SK-N-SH (cell line): ENCODE measurements around the gene SETBP1. TPM values are rescaled to one million over a fixed set of nuclear protein-coding genes. Genes with fewer than 3 reads are reported as not detected.

ENCODE experiments used
- CTCF ChIA-PET: fragments of 300-600, 350-600 bp; formaldehyde crosslinking; extraction: SDS; loops from one replicate; lab custom pipeline; 2021; lab: Yijun Ruan, JAX
- POLR2A ChIA-PET: fragments of 350-600 bp; sonication (Branson Sonifier 250); formaldehyde crosslinking; extraction: SDS; loops from one replicate; lab custom pipeline; 2020; ENCODE audit warnings: antibody characterized with exemption, inconsistent platforms; lab: Yijun Ruan, JAX
- DNase-seq: peaks from one replicate; pipeline ENCODE4 v3.0.0; 2012
- H2AFZ ChIP-seq: fragments of 200-600 bp; sonication (generic); 2 replicates; pipeline ENCODE4 v1.8.1; 2016; ENCODE audit warnings: antibody characterized with exemption, mild to moderate bottlenecking, low read depth
- H3F3A ChIP-seq: fragments of 200-600 bp; sonication (generic); replicated peaks from 2 replicates; pipeline ENCODE3; 2016; ENCODE audit warnings: antibody characterized with exemption, mild to moderate bottlenecking; ENCODE audit not compliant: insufficient read depth
- H3K27ac ChIP-seq, 2 experiments: fragments of 200-500 bp in 1 of 2; fragments of 200-600 bp in 1 of 2; sonication (Bioruptor generic) in 1 of 2; sonication (generic), shearing (Covaris generic) in 1 of 2; 2 replicates each; pipeline versions ENCODE4 v1.5.1 to v1.6.1; 2014 to 2016; ENCODE audit warnings: low read depth in 2 of 2, inconsistent platforms in 1 of 2, low read length in 1 of 2, mild to moderate bottlenecking in 1 of 2, mixed read lengths in 1 of 2
- H3K27me3 ChIP-seq: fragments of 200-600 bp; sonication (generic), shearing (Covaris generic); 2 replicates; pipeline ENCODE4 v1.6.1; 2016; ENCODE audit warnings: mixed run types; ENCODE audit not compliant: insufficient read depth
- H3K36me3 ChIP-seq, 2 experiments: fragments of 200-500 bp in 1 of 2; fragments of 200-600 bp in 1 of 2; sonication (Bioruptor generic) in 1 of 2; sonication (generic) in 1 of 2; replicated peaks in 1 of 2; 2 replicates each; pipeline versions ENCODE3 to v1.5.1; 2014 to 2016; ENCODE audit warnings: low read length in 1 of 2, mild to moderate bottlenecking in 1 of 2; ENCODE audit not compliant: insufficient read depth in 2 of 2, control insufficient read depth in 1 of 2
- H3K4me1 ChIP-seq, 2 experiments: fragments of 200-500 bp in 1 of 2; fragments of 200-600 bp in 1 of 2; sonication (Bioruptor generic) in 1 of 2; sonication (generic), shearing (Covaris generic) in 1 of 2; 2 replicates each; pipeline versions ENCODE4 v1.5.1 to v1.6.1; 2014 to 2016; ENCODE audit warnings: low read depth in 1 of 2, low read length in 1 of 2, mixed run types in 1 of 2; ENCODE audit not compliant: insufficient read depth in 2 of 2, control insufficient read depth in 1 of 2
- H3K4me2 ChIP-seq: fragments of 200-600 bp; sonication (generic), shearing (Covaris generic); 2 replicates; pipeline ENCODE4 v1.6.1; 2017; ENCODE audit warnings: mixed run types
- H3K4me3 ChIP-seq, 2 experiments: fragments of 200-500 bp in 1 of 2; fragments of 200-600 bp in 1 of 2; sonication (Bioruptor generic) in 1 of 2; sonication (generic), shearing (Covaris generic) in 1 of 2; 2 replicates each; pipeline versions ENCODE4 v1.5.1 to v1.8.1; 2014 to 2016; ENCODE audit warnings: low read depth in 2 of 2, inconsistent platforms in 1 of 2, low read length in 1 of 2, mild to moderate bottlenecking in 1 of 2, mixed read lengths in 1 of 2, moderate library complexity in 1 of 2
- H3K79me2 ChIP-seq: fragments of 200-600 bp; sonication (generic); 2 replicates; pipeline ENCODE4 v1.8.1; 2017; ENCODE audit warnings: mild to moderate bottlenecking; ENCODE audit not compliant: insufficient read depth
- H3K9ac ChIP-seq: fragments of 200-600 bp; sonication (generic); 2 replicates; pipeline ENCODE4 v1.6.1; 2017; ENCODE audit warnings: mixed run types
- H3K9me2 ChIP-seq: fragments of 200-600 bp; sonication (generic); 2 replicates; pipeline ENCODE4 v1.6.1; 2017; ENCODE audit warnings: mixed run types
- H3K9me3 ChIP-seq: fragments of 200-600 bp; sonication (generic); 2 replicates; pipeline ENCODE4 v1.6.1; 2017; ENCODE audit warnings: mixed run types, mild to moderate bottlenecking, moderate library complexity
- H4K20me1 ChIP-seq: fragments of 200-600 bp; sonication (generic); 2 replicates; pipeline ENCODE4 v1.6.1; 2017; ENCODE audit warnings: mild to moderate bottlenecking, mixed run types; ENCODE audit not compliant: insufficient read depth
- CHD2 ChIP-seq: fragments of 150-350 bp; IDR thresholded peaks from 2 replicates; pipeline ENCODE4 v1.6.1; 2018; ENCODE audit warnings: low read length; ENCODE audit not compliant: partially characterized antibody
- EP300 ChIP-seq, 2 experiments: IDR thresholded peaks; 2 replicates each; pipeline versions ENCODE4 v1.4.0 to v1.6.1; 2012; ENCODE audit warnings: borderline replicate concordance in 1 of 2, low read depth in 1 of 2, low read length in 1 of 2
- EZH2phosphoT487 ChIP-seq: fragments of 200-600 bp; sonication (generic); IDR thresholded peaks from 2 replicates; pipeline ENCODE4 v1.6.1; 2017; ENCODE audit warnings: low read depth, mixed run types, mild to moderate bottlenecking, antibody characterized with exemption, moderate library complexity, borderline replicate concordance
- FOSL2 ChIP-seq: IDR thresholded peaks from 2 replicates; pipeline ENCODE4 v1.4.0; 2012; ENCODE audit warnings: low read depth, mild to moderate bottlenecking, moderate library complexity, borderline replicate concordance
- FOXJ3 ChIP-seq: sonication (generic); formaldehyde crosslinking; IDR thresholded peaks from 2 replicates; pipeline ENCODE4 v1.5.1; 2020; ENCODE audit warnings: mild to moderate bottlenecking, missing genetic modification reagents
- GATA2 ChIP-seq: sonication (generic); formaldehyde crosslinking; IDR thresholded peaks from 2 replicates; pipeline ENCODE4 v1.5.0; 2020; ENCODE audit warnings: mild to moderate bottlenecking, missing genetic modification reagents
- JUND ChIP-seq: IDR thresholded peaks from 2 replicates; pipeline ENCODE4 v1.4.0; 2012
- MXI1 ChIP-seq: IDR thresholded peaks from 2 replicates; pipeline ENCODE4 v1.6.1; 2012; ENCODE audit warnings: mild to moderate bottlenecking, low read depth, low read length, improper control_type of control experiment
- NFIC ChIP-seq: IDR thresholded peaks from 2 replicates; pipeline ENCODE4 v1.4.0; 2012; ENCODE audit warnings: borderline replicate concordance
- PBX3 ChIP-seq: IDR thresholded peaks from 2 replicates; pipeline ENCODE4; 2012
- TCF12 ChIP-seq: IDR thresholded peaks from 2 replicates; pipeline ENCODE4 v1.4.0; 2012
- TEAD4 ChIP-seq: IDR thresholded peaks from 2 replicates; pipeline ENCODE4 v1.4.0; 2012; ENCODE audit warnings: mild to moderate bottlenecking, borderline replicate concordance; ENCODE audit not compliant: insufficient read depth
- WGBS: methylation state at CpG from one replicate; pipeline ENCODE4 v1.1.6; 2017; ENCODE audit warnings: low lambda C conversion rate; 5-methylcytosine and 5-hydroxymethylcytosine counted together
- polyA plus RNA-seq, 3 experiments: library from polyadenylated mRNA; depleted of rRNA; stranded (reverse); fragments of >200 nt; gene quantifications; 2 replicates each; pipeline ENCODE4 v1.2.3, GENCODE V29; 2012
- TF ChIP-seq, protein P1 (sequence below): IDR thresholded peaks from 2 replicates; pipeline ENCODE4 v1.6.1; 2012; ENCODE audit warnings: mild to moderate bottlenecking, low read depth, low read length, moderate library complexity
- TF ChIP-seq, protein P2 (sequence below): IDR thresholded peaks from 2 replicates; pipeline ENCODE4 v1.4.0; 2012; ENCODE audit warnings: low read depth, borderline replicate concordance

The SETBP1 gene
- polyA plus RNA-seq, 1 of the 3 experiments (the other 2 are of a cell fraction), result 3.0 TPM

DNA sequence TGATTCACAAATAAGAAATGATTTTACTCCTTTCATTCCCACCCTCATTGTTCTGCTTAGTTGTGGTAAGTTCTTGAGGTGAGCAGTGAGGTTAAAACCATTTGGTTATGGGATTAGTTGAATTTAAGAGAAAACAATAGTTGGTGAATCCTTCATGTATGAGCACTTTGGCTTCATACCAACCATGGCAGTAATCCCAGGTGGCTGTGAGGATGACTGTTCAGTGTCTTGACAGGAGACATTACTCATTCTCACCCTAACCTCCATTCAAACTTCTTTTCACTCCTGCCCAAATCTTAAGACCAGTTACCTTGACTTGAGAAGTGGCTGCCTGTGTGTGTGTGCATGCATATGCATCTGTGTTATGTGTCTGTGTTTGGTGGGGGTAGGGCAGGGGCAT lies 143.1 kb downstream of the SETBP1 start:
- CTCF ChIA-PET, result interaction anchor here (1.6 kb wide), 1 partner anchor 25 kb away, joined by 4 read pairs; no protein-coding TSS in a partner anchor
- Histone ChIP-seq H3K4me1 (peaks cover 13 to 32% of the 10 kb centered on the region in 2 experiments; a peak in 3 of 4 replicates), H3K27me3 (no peaks in the 10 kb centered on the region), H3K79me2 (no peaks in the 10 kb centered on the region), H4K20me1 (no peaks in the 10 kb centered on the region), H3F3A (peaks cover 18% of the 10 kb centered on the region), H3K4me2 (peak overlapping the region; percentile 24; the same call in 1 of the 2 replicates), H3K27ac (peak overlapping the region in 1 of 2 experiments; percentile 35; a peak in 2 of 4 replicates), H3K9me3 (no peaks in the 10 kb centered on the region), H3K9me2 (no peaks in the 10 kb centered on the region), H3K4me3 (no peak overlapping the region), H2AFZ (no peak overlapping the region)
- POLR2A ChIA-PET, result no interaction called here
- no peak for DNase-seq
- TF ChIP-seq FOXJ3 (no peak), EP300 (IDR thresholded peaks at IDR 0.05; ENCODE audit: borderline replicate concordance in 1 of 2, low read depth in 1 of 2, low read length in 1 of 2) (peak in 1 of 2 experiments; percentile 51; a peak in 1 of 4 replicates), PBX3 (peak; percentile 93), GATA2 (CRISPR knock-in tag) (no peak), JUND (peak; percentile 66), NFIC (peak; percentile 85), TCF12 (peak; percentile 85), EZH2phosphoT487 (no peak), TEAD4 (no peak), FOSL2 (peak; percentile 58; the same call in 1 of the 2 replicates)
- TF ChIP-seq, all 33 proteins: peak for 6
- H3K9ac ChIP-seq, result no peak overlapping the region
- no peaks in the 10 kb centered on the region for H3K36me3 ChIP-seq

DNA sequence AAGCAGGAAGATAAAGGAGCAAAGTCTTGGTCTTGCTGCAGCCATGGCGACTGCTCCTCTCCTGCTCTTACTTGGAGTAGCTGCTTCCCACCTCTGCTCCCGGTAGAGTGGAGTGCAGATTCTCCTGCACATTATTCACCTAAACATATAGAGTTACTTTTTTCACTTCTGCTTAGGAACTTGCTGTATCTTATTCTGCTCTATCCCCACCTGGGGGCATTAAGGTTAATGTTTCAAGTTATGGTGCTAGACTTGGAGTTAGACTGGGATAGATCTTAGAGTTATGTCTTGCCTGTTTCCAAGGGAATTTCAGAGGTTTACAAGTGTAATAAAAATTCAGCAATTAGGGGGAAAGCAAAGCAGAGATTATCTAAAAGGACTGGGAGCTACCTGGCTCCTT lies 144.2 kb downstream of the SETBP1 start:
- H3K9ac ChIP-seq, result no peak overlapping the region
- peaks cover 13 to 32% of the 10 kb centered on the region in 2 experiments; a peak in 3 of 4 replicates for H3K4me1 ChIP-seq
- no peaks in the 10 kb centered on the region for H3K9me2 ChIP-seq
- TF ChIP-seq, protein P1, sequence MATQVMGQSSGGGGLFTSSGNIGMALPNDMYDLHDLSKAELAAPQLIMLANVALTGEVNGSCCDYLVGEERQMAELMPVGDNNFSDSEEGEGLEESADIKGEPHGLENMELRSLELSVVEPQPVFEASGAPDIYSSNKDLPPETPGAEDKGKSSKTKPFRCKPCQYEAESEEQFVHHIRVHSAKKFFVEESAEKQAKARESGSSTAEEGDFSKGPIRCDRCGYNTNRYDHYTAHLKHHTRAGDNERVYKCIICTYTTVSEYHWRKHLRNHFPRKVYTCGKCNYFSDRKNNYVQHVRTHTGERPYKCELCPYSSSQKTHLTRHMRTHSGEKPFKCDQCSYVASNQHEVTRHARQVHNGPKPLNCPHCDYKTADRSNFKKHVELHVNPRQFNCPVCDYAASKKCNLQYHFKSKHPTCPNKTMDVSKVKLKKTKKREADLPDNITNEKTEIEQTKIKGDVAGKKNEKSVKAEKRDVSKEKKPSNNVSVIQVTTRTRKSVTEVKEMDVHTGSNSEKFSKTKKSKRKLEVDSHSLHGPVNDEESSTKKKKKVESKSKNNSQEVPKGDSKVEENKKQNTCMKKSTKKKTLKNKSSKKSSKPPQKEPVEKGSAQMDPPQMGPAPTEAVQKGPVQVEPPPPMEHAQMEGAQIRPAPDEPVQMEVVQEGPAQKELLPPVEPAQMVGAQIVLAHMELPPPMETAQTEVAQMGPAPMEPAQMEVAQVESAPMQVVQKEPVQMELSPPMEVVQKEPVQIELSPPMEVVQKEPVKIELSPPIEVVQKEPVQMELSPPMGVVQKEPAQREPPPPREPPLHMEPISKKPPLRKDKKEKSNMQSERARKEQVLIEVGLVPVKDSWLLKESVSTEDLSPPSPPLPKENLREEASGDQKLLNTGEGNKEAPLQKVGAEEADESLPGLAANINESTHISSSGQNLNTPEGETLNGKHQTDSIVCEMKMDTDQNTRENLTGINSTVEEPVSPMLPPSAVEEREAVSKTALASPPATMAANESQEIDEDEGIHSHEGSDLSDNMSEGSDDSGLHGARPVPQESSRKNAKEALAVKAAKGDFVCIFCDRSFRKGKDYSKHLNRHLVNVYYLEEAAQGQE, result no peak
- TF ChIP-seq CHD2, result no peak
- no peak for TF ChIP-seq TEAD4
- TF ChIP-seq, protein P2, sequence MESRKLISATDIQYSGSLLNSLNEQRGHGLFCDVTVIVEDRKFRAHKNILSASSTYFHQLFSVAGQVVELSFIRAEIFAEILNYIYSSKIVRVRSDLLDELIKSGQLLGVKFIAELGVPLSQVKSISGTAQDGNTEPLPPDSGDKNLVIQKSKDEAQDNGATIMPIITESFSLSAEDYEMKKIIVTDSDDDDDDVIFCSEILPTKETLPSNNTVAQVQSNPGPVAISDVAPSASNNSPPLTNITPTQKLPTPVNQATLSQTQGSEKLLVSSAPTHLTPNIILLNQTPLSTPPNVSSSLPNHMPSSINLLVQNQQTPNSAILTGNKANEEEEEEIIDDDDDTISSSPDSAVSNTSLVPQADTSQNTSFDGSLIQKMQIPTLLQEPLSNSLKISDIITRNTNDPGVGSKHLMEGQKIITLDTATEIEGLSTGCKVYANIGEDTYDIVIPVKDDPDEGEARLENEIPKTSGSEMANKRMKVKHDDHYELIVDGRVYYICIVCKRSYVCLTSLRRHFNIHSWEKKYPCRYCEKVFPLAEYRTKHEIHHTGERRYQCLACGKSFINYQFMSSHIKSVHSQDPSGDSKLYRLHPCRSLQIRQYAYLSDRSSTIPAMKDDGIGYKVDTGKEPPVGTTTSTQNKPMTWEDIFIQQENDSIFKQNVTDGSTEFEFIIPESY, result no peak
- no peak for TF ChIP-seq EP300 (IDR thresholded peaks at IDR 0.05; ENCODE audit: borderline replicate concordance in 1 of 2, low read depth in 1 of 2, low read length in 1 of 2)
- TF ChIP-seq MXI1, result no peak
- ChIA-PET CTCF (no interaction called here), POLR2A (no interaction called here)
- no peaks in the 10 kb centered on the region for H4K20me1 ChIP-seq
- no peaks in the 10 kb centered on the region for H3K9me3 ChIP-seq
- no peak overlapping the region for H3K4me2 ChIP-seq
- H3K27me3 ChIP-seq, result no peaks in the 10 kb centered on the region
- H3K79me2 ChIP-seq, result no peaks in the 10 kb centered on the region
- no peak overlapping the region for H3K4me3 ChIP-seq
- H3F3A ChIP-seq, result peaks cover 18% of the 10 kb centered on the region
- H3K36me3 ChIP-seq, result no peaks in the 10 kb centered on the region
- no peak overlapping the region for H3K27ac ChIP-seq
- 92% methylated on average over 2 of the region's 2 CpGs for WGBS
- no peak overlapping the region for H2AFZ ChIP-seq
- DNase-seq, result no peak
